Urinary bladder (tissue), 4 donors: Measurements from ENCODE around the gene MAEL. TPM values are rescaled to one million over a fixed set of nuclear protein-coding genes. Genes with fewer than 3 reads are reported as not detected.
A peak's percentile ranks its signal among the peaks of the same experiment; 100 is the strongest.

Experiments
- DNase-seq: peaks from one replicate; pipeline ENCODE4 v3.0.0-alpha.2; 2015; ENCODE audit errors: extremely low spot score
- H3K27ac ChIP-seq: one replicate; pipeline ENCODE4 v1.5.1; 2013; ENCODE audit warnings: low read depth, mild to moderate bottlenecking, moderate library complexity
- H3K36me3 ChIP-seq: one replicate; pipeline ENCODE4 v1.6.1; 2013; ENCODE audit warnings: mild to moderate bottlenecking, moderate library complexity; ENCODE audit not compliant: insufficient read depth
- H3K4me1 ChIP-seq: one replicate; pipeline ENCODE4 v1.6.1; 2013; ENCODE audit warnings: mild to moderate bottlenecking, moderate library complexity; ENCODE audit not compliant: insufficient read depth
- H3K4me3 ChIP-seq: one replicate; pipeline ENCODE4 v1.5.1; 2013; ENCODE audit warnings: low read depth, low read length
- WGBS: extraction: QIAGEN DNeasy Blood & Tissue Kit; methylation state at CpG from one replicate; pipeline ENCODE4 v1.1.7; 2013; 5-methylcytosine and 5-hydroxymethylcytosine counted together
- polyA plus RNA-seq: library from polyadenylated mRNA; stranded (reverse); fragments of 200-250 nt; gene quantifications from one replicate; pipeline ENCODE4 v1.2.3, GENCODE V29; 2013
- total RNA-seq: library from RNA; depleted of rRNA; stranded (reverse); fragments of >200 nt; gene quantifications from one replicate; pipeline ENCODE4 v1.2.3, GENCODE V29; 2014
- donor health status: healthy with polysubstance abuse.
- donor health status: healthy.

MAEL gene
- total and polyA plus RNA-seq, 2 donors, result 0.18 to 0.48 TPM

DNA sequence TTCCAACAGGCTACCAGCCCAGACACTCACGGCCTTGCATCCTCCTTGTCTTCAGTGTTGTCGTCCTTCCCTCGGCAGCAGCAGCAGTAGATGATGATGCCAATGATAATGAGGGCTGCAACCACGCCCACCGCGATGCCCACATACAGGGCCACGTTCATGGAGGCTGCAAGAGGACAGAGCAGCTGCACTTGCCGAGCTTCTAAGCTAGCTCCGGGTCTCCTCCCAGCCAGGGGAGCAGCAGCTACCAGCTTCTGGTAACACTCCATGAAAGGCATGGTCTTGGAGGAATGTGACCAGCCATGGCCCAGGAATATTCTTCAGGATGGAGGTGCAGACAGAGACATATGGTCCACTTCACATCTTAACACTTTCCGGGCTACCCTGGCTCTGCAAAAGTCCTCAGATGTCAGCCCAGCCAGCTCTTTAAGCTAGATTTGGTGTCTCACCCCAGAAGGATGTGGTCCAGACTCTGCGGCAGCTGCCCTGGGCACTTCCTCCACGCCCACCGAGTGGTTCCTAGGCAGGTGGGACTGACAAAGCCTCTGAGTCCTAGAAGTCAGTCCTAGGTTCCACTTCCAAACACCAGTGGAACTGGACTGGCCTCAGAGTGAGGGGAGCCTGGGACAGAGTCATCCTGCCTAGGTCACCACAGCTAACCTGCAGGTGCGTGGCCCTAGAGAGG lies 66.0 kb downstream of the MAEL start:
- Histone ChIP-seq H3K4me1 (no peaks in the 10 kb centered on the region), H3K4me3 (no peak overlapping the region), H3K36me3 (no peaks in the 10 kb centered on the region), H3K27ac (no peak overlapping the region)
- WGBS, result 80% methylated on average over 14 of the region's 14 CpGs
- no peak for DNase-seq

DNA sequence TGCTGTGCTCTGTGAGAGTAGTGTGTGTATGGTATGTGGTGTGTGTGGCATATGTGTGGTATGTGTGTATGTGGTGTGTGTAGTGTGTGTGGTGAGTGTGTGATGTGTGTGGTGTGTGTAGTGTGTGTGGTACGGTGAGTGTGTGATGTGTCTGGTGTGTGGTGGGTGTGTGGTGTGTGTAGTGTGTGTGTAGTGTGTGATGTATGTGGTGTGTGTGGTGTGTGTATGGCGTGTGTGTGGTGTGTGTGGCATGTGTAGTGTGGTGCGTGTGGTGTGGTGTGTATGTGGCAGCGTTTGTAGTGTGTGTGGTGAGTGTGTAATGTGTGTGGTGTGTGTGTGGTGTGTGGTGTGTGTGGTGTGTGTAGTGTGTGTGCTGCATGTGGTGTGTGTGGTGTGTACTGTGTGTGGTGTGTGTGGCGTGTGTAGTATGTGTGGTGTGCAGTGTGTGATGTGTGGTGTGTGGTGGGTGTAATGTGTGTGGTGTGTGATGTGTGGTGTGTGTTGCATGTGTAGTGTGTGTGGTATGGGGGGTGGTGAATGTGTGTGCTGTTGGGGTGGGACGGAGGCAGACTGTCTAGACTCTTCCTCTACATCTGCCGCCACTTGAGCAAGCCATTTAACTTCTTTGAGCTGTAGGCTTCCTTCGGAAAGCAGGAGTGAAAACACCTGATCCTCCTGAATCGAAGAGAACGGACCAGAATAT lies 67.6 kb downstream of the MAEL start:
- WGBS, result 56% methylated on average over 10 of the region's 10 CpGs
- DNase-seq, result no peak
- H3K36me3 ChIP-seq, result no peaks in the 10 kb centered on the region
- no peaks in the 10 kb centered on the region for H3K4me1 ChIP-seq
- no peak overlapping the region for H3K4me3 ChIP-seq
- H3K27ac ChIP-seq, result no peak overlapping the region

- Histone ChIP-seq H3K4me1 (no peaks in the 10 kb centered on the region), H3K36me3 (no peaks in the 10 kb centered on the region), H3K4me3 (no peak overlapping the region), H3K27ac (no peak overlapping the region)
- DNase-seq, result peak; percentile 11
- 40% methylated on average over 6 of the region's 6 CpGs for WGBS
Observed at GRCh38 chr1:167057241-167057688, 68.2 kb downstream of the MAEL start.

DNA sequence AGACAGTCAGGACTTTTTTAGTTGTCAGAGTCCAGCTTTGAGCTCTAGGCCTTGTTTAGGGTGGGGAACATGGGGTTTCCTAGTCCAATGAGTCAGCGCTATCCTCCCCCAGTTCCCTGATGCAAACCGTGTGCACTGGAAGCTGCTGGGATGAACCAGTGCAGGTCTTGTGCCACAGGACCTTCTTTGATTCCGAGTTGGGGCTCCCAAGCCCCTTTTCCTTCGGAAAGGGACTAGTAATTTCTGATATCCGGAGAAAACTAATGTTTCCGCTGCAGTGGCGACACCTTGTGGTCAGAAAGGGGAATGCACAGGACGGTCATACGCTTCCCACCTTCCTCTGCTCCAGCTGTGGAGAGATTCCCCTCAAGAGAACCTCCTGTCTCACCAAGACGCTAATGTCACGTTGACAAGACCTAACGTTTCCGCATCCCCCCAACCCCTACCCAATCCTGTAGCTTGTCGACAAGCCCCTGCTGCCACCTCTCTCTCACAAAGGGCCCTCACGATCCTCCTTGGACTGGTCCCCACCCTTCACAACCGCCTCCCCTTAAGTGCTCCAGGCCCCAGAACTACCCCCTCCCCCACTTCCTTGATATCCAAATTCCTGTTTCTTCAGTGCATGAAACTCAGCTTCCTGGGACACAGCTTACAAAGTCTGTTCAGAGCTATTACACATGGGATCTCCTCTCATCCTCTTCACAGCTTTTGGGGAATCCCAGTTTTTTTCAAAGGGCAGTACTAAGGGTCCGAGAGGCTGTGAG lies 70.1 kb downstream of the MAEL start:
- DNase-seq, result peak; percentile 18
- Histone ChIP-seq H3K27ac (no peak overlapping the region), H3K4me1 (no peaks in the 10 kb centered on the region), H3K36me3 (no peaks in the 10 kb centered on the region), H3K4me3 (no peak overlapping the region)
- WGBS, result 13% methylated on average over 17 of the region's 17 CpGs

- WGBS, result 43% methylated on average over 1 of the region's 1 CpG
- no peaks in the 10 kb centered on the region for H3K4me1 ChIP-seq
- no peaks in the 10 kb centered on the region for H3K36me3 ChIP-seq
- H3K4me3 ChIP-seq, result no peak overlapping the region
- no peak overlapping the region for H3K27ac ChIP-seq
- DNase-seq, result no peak
Observed at GRCh38 chr1:167059809-167060107, 70.7 kb downstream of the MAEL start.

DNA sequence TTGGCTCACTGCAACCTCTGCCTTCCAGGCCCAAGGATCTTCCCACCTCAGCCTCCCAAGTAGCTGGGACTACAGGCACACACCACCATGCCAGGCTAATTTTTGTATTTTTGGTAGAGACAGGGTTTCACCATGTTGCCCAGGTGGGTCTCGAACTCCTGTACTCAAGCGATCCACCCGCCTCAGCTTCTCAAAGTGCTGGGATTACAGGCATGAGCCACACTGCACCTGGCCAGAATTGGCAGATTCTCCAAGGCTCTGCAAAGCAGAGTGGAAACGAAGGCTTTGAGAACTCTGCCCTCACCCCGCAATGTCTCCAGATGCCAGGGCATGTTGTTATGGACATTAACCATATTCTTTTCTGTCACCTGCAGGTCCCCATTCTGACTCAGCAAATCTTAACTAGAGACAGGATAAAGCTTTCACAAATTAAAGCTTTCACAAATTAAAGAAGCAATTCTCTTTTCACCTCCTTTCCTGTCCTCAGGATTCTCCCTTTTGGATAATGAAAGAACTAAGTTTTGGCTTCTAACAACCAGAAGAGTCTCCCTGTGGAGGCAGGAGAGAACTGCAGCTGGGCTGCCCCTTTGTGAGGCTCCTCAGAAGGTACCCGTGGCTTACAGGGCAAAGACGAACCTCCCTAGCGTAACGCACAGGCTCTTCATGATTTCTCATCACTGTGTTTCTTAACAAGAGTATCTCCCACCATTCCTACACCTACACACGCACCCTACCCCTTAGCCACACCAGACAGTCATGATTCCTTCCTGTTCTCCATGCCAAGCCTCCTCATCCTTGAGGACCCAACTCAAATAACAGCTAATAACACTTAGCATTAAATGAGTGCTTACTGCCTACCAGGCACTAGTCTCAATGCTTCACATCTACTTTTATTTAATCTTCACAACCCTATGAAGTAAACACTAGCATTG lies 71.3 kb downstream of the MAEL start:
- H3K27ac ChIP-seq, result no peak overlapping the region
- H3K36me3 ChIP-seq, result no peaks in the 10 kb centered on the region
- no peaks in the 10 kb centered on the region for H3K4me1 ChIP-seq
- WGBS, result 73% methylated on average over 10 of the region's 10 CpGs
- no peak overlapping the region for H3K4me3 ChIP-seq
- no peak for DNase-seq

DNA sequence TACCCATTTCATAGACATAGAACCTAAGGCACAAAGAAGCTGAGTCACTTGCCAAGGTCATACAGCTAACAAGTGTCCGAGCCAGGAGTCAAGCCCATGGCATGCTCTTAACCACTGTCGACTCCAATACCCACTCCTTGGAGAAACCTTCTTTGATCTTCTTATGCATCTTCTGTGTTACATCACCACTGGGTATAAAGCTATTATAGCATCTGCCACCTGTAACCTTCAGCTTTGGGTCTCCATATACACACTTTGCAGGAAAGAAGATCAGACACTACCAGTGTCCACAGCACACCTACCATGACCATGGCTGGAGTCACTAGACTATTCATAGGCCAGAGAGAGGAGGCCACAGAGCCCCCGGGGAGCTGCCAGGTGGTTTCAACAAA lies 72.0 kb downstream of the MAEL start:
- 88% methylated on average over 3 of the region's 3 CpGs for WGBS
- DNase-seq, result no peak
- H3K4me1 ChIP-seq, result no peaks in the 10 kb centered on the region
- H3K4me3 ChIP-seq, result no peak overlapping the region
- no peaks in the 10 kb centered on the region for H3K36me3 ChIP-seq
- H3K27ac ChIP-seq, result no peak overlapping the region

- 75% methylated on average over 9 of the region's 9 CpGs for WGBS
- DNase-seq, result no peak
- Histone ChIP-seq H3K4me1 (no peaks in the 10 kb centered on the region), H3K4me3 (no peak overlapping the region), H3K27ac (no peak overlapping the region), H3K36me3 (no peaks in the 10 kb centered on the region)
Observed at GRCh38 chr1:167064621-167065020, 75.5 kb downstream of the MAEL start.

DNA sequence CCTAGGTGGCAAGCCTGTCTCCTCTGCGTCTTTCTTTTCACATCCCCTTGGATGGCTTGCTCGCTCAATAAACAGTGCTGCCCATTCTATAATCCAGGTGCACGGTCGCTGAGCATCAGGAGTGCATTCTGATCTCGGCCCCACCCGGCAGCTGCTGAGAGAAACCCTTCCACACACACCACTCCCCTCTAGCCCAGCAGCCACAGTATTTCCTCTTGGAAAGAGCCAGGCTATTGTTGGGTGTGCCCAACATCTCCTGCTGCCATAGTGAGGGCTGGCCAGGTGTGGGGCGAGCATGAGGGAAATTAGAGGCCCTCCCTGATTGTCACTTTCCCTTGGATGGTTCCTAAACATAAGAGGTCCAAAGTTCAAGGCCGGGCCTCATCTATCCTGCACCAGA lies 76.4 kb downstream of the MAEL start:
- DNase-seq, result no peak
- H3K36me3 ChIP-seq, result no peaks in the 10 kb centered on the region
- H3K4me1 ChIP-seq, result no peaks in the 10 kb centered on the region
- no peak overlapping the region for H3K27ac ChIP-seq
- 85% methylated on average over 8 of the region's 8 CpGs for WGBS
- no peak overlapping the region for H3K4me3 ChIP-seq

DNA sequence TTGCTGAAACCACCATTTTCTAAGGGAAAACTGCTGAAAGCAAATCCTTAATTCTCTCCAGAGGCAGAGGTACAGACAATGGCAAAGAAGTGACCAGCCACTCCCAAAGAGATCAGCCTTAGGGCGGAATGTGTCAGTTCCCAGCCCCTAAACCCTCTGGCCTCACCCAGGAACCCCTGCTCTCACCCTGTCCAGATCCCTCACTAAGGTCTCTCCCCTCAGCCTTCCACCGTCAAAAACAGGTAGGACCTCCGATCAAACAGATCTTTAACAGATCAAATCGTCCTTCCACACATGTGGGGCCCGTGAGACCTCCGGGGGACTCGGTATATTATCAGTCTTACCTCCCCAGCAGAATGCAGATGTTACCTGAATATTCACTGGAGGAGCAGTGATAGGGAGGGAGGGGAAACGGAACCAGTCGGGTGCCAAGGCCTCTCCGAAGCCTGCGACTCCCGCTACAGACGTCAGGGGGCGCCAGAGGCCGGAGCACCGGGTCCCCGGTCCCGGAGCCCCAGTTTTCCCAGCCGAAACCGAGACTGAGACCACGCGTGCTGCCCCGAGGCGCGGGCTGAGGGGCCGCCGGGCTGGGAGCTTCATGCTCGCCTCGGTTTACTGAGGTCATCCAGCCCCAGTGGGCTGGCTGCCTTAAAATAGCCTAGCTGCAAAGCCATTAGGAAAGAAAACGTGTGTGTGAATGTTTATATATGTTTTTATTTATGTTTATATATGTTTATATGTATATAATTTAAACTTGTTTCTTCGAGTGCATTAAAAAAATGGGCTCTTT lies 77.4 kb downstream of the MAEL start:
- no peak for DNase-seq
- Histone ChIP-seq H3K27ac (no peak overlapping the region), H3K4me3 (no peak overlapping the region), H3K4me1 (no peaks in the 10 kb centered on the region), H3K36me3 (no peaks in the 10 kb centered on the region)
- 5% methylated on average over 31 of the region's 31 CpGs for WGBS

- no peaks in the 10 kb centered on the region for H3K36me3 ChIP-seq
- no peaks in the 10 kb centered on the region for H3K4me1 ChIP-seq
- H3K27ac ChIP-seq, result no peak overlapping the region
- 86% methylated on average over 3 of the region's 3 CpGs for WGBS
- H3K4me3 ChIP-seq, result no peak overlapping the region
- no peak for DNase-seq
Observed at GRCh38 chr1:167067904-167068303, 78.8 kb downstream of the MAEL start.

- 88% methylated on average over 13 of the region's 13 CpGs for WGBS
- H3K4me1 ChIP-seq, result no peaks in the 10 kb centered on the region
- H3K4me3 ChIP-seq, result no peak overlapping the region
Observed at GRCh38 chr1:167068761-167069160, 79.7 kb downstream of the MAEL start.

GRCh38 chr1:167071286-167071685 lies 82.2 kb downstream of the MAEL start:
- Histone ChIP-seq H3K36me3 (no peaks in the 10 kb centered on the region), H3K4me1 (no peaks in the 10 kb centered on the region), H3K4me3 (no peak overlapping the region), H3K27ac (no peak overlapping the region)
- 99% methylated on average over 8 of the region's 8 CpGs for WGBS
- no peak for DNase-seq

More at GRCh38 chr1:167068761-167069160, 79.7 kb downstream of the MAEL start:
- Histone ChIP-seq H3K36me3 (no peaks in the 10 kb centered on the region), H3K27ac (no peak overlapping the region)
- no peak for DNase-seq
